Stromal cell of bone marrow (primary cell): ENCODE data around the gene RERE.

Experiments
- DNase-seq: peaks from one replicate; pipeline ENCODE4 v3.0.0-alpha.2; 2012; ENCODE audit warnings: low read depth

RERE gene

DNA sequence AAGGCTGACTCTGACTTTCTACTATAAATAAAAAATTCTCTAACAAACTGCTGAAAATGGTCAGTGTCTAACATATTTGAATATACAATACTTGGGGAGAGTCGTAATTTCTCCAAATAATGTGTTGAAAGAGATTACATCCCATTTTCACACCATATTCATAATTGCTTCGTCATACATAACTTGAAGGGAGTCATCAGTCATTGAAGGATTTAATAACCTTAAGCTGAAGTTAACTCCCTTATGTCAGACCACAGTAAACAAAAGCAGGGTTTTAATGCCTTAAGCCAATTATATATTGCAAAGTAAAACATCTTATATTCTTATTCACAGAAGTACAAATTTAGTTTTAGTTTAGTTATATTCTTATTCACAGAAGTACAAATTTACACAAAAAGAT, 129.9 kb downstream of the RERE start:
- DNase-seq: no peak

DNA sequence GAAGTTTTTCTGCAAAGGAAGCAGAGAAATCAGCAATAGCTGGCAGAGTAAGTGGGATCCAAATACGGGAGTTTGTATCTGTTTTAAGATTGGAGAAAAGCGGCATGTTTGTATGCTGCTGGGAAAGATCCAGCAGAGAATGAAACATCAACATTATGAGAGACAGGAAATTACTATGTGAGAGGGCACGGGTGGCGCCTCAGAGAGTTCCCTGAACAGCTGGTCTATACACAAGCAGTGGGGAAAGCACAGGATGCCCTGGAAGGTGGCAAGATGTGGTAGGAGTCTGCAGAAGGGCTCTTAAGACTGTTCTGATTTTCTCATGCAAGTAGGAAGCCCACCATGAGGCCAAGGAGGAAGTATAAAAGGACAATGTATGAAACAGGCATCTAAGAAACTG, 130.4 kb downstream of the RERE start:
- DNase-seq: peak; percentile 25

DNA sequence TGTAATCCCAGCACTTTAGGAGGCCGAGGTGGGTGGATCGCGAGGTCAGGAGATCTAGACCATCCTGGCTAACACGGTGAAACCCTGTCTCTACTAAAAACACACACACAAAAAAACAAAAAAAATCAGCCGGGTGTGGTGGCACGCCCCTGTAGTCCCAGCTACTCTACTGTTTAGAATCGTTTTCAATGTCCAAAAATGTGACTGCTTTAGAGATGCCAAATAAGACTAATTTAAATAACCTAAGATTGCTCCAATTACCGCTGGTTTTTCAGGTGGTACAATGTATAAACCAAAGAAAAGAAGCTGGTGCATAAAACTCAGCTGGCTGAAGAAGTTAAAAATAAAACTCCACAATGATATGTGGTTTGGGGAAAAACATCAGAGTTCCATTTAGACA, 132.0 kb downstream of the RERE start:
- no peak for DNase-seq

DNA sequence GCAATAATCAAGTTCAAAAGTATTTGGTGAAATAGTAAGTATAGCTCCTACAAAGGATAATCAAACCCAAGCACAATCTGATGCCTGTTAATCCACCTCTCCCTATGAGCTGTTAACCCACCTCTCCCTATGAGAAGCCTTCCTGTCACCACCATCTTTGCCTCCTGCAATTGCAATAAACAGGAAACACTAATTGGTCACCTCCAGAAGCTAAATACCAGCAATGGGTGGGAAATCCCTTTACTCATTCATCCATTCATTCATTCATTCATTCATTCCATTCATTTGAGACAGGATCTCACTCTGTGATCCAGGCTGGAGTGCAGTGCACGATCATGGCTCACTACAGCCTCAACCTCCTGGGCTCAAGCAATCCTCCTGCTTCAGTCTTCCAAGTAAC, 132.8 kb downstream of the RERE start:
- DNase-seq: no peak

DNA sequence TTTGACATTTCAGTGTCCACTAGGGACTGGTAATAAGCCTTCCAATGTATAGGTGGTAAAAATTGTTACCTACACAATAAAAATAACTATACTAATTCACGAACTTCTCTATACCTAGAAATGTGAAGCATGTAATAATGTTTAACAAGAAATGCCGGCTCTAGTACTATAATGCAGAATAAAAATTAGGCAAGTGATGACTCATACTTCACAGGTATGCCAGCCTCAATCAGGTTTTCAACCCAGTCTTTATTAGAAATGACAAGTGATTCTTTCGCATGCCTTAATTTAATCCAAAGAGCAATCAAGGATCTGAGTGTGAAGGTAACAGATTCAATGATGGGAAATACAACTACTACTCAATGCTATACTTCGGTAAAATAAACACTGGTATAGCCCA, 134.9 kb downstream of the RERE start:
- no peak for DNase-seq

DNA sequence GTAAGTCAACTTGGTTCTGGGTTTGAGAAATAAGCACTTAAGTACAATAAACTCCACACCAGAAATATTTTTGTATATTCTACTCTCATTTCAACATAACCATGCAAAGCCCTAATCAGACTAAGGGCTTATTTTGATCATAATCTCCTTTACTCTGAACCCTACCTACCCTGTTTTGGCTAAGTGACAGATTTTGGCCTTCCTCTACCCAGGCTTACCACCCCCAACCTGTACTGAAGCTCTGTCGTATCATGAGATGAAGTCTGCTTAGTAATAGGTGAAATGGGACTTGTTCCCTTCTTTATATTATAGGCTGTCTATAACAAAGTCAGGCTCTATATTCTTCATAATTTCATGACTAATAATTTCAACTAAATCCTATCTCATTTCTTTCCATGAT, 135.5 kb downstream of the RERE start:
- DNase-seq: no peak

DNA sequence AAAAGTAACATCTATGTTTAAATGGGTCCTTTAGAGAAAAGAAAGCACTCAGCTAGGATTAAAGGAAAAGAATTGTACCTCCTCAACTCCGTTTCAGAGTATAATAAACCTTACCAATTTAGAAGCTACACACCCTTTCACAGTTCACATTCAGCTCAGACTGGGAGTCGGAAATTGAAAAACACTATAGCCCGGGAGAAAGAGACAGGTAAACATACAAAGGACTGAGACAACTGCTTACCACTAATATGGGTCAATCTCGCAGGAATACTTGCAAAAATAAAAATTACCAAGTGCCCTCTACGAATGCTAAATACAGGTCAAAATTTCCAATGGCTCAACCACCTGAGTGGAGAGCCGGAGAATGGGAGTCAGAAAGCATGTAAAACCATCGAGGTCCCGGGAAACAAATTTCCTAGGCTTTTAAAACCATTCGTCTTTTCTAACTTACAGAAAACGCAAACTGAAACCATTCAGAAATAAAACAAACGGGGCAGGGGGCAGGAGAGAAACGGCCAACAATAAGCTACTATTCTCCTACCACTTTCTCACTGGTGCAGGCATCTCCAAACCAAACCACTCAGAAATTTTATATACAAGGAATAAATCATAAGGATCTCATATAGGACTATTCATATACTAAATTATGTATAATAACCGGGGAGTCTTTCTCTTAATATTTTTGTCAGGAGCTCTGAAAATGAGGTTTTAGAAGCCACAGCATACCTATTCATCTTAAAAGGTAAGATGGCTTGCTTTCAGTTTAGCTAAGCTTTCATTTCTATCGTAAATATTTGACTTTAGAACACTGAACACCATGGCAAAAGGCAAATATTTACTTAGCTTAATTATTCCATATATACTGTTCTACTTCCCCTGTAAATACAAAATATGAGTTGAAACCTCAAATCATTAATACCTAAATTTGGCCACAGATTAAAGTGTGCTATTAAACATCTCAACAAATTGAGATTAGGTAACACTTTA, 136.5 kb downstream of the RERE start:
- no peak for DNase-seq

DNA sequence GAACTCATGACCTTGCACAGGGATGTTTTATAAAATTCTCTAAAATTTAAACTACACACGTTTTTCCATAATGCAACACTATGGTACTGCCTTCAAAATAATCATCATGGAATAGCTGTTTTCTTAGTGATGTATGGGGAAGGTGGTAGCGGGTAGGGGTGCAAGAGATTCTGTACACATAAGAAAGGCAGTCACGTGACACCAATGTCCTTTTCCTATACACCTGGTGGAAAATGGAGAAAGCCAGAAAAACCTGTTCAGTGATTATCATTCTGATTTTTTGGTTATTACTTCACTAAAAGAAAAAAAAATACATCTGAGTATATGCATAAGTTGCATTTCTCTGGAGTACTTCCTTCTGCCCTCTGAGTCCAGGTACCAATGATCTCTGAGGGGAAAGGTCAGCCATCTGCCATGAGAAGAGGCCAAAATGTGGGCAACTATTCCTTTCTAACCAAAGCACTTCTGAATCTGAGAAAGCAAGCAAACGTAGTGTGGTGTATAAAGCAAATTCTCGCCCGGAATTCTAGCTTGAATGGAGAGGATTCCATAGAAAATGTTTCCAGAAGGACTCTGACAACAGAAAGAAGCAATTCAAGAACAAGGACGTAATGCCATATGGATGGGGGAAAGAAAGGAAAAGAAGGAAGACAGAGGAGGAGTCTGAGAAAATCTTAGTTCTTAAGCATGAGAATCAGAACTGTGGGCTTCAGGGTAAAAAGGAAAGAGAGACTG, 137.3 kb downstream of the RERE start:
- no peak for DNase-seq

DNA sequence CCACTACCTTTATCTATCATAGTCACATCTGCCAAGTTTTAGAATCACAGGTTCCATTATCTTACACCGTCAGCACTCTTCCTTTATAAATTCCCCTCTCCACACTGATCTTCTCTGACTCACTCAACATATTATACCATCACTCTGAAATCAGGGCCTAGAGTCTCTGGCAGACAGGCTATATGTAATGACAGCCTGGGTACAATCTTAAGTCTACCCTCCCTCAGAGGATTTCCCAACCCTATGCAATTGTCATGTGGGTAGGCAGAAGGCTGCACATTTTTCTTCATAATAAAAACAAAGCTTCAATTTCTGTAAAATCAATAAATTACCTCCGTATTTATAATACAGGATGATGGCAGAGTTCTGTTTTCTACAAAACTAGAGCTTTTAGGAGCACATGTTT, 138.0 kb downstream of the RERE start:
- DNase-seq: no peak

DNA sequence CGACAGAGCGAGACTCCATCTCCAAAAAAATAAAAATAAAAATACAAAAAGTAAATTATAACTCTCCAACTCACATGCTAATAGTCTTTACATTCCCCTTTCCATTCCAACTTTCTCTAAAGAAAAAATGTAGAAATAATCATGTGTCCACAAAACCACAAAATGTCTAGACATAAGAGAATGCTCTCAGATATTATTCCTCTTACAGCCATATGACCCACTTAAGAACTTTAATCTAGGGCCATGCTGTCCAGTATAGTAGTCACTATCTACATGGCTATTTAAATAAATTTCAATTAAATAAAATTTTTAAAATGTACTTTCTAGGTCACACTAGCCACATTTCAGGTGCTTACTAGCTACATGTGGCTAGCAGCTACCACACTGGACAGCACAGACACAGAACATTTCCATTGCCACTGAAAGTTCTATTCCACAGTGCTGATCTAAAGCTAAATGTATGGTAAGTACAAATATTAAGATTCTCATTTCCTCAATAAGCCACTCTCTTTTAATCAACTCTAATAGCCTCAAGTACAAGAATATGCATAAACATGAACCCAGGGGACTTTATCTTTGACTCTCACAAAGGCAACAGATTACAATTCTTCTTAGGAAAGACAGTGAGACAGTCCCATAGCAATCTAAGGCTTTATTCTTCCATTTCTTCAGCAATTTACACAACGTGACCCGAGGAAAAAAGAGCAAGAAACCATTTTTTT, 138.6 kb downstream of the RERE start:
- DNase-seq: no peak

DNA sequence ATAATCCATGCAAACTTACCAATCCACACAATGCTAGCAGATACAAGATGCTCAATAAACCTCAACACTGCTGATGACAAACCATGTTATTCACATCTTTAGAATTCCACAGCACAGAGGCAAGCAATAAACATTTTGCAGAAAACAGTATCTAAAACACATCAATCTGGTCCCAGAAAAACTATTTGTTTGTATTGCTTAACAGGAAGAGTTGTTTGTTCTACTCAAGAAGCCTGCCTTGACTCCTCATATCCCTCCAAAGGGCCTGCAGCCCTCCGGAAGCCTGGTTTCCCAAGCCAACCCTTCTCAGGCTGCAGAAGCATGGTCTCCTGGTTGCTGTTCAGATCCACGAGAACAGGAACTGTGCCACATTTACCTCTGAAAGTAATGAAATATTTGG, 139.7 kb downstream of the RERE start:
- DNase-seq: no peak

DNA sequence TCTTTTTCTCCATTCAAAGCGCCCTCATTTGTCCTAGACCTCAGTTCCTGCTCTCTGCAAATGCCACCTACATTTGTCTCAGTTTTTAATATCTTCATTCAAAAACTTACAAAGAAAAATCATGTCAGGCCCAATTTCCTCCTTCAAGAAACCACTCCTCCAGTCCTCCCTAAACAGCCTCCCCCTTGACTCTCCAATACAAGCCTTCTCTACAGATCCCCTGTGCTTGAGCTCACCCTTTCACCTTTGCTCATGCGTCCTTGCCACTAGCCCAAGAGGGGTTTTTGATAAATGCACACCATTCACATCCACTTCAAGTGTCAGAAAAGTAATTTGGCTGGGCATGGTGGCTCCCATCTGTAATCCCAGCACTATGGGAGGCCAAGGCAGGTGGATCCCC, 140.6 kb downstream of the RERE start:
- DNase-seq: no peak

DNA sequence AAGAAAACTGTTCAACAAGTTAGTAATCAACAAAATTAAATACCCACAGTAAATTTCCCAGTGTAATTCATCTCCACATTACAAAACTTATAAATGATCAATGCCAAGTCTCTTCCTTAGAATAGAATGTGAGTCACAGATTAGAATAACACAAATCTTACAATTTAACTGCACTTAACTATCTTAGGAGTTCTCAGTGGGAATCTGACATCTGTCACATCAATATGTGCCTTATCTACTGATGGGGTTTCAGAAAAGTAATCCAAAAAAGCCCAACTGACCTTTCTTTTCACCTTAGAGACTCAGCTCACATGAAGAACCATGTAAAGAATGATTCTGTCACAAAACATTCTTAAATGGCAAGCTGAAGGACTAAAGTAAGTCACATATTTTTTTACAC, 141.4 kb downstream of the RERE start:
- no peak for DNase-seq

DNA sequence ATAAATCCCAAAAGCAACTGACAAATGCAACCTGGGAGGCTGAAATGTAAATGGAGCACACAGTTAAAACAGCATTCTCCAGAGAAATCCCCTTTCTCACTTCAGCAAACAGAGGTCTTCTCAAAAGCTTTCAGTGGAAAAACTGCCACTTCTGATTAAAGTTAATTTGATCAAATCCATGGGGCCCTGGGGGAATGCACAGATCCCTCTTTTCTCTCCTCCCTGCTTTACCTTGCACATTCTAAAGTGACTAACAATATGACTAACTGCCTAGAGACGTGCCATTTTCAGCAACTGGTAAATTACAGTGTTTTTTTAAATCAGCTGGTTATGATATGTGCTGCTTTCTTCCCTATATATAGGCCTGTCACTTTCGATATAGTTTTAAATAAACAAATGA, 142.5 kb downstream of the RERE start:
- DNase-seq: no peak

DNA sequence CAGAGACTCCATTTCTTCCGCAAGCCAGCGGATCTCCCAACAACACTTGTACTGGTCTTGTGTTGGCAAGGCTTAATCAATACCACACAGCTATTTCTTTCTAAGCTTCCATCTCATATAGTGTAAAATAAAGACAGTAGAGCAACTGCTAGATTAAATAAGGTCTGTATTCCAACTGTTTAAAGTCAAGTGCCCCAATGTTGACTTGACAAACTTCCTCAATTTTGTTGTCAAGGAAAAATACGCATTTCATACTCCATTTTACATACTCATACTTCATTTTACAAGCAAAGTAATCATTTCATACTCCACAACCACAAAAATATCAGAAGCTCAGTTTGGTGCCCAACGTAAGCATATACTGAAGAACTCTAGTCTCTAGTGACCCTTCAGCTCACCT, 143.0 kb downstream of the RERE start:
- DNase-seq: no peak

DNA sequence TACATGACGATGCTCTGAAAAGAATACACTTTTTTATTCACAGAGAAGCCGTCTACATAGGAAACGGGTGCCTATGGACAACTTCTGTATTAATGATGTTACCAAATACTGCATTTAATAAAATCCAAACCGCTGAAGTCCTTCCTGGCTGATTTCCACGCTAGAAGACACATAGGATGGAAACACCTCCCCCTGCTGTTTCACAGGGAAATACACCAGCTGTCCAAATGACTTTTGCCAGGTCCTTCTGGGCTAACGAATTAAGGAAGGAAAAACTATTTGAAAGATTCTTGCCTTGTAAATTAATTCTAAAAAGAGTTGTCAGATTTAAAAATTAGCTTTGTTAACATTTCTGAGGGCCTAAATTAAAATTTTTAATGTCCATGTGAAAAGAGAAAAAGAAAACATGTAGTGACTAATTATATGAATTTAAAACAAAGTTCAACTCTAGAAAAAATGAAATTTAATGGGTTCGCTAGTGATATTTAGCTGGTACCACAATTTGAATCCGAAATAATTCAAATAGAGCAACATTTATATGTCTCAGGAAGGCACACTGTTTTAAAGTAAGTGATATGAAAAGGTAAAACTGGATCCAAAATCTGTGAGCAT, 146.0 kb downstream of the RERE start:
- DNase-seq: peak; percentile 52

DNA sequence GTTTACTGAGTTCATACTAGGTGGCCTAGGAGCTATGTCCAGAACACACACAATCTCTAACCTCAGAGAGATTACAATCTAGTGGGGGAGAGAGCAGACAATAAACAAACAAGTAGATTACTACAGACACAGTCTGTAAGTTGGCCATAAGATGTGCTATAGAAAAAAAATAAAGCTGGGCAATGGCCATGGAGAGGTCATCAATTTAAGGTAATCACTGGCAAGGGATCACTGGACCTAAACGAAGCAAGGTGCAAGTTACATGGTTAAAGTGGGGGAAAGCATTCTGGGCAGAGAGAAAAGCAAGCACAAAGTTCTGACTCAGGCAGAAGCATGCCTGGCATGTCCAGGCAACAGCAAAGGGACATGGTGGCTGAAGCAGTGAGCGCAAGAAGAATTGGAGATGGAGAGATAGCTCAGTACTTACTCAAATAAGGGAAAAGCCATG, 147.0 kb downstream of the RERE start:
- DNase-seq: no peak

DNA sequence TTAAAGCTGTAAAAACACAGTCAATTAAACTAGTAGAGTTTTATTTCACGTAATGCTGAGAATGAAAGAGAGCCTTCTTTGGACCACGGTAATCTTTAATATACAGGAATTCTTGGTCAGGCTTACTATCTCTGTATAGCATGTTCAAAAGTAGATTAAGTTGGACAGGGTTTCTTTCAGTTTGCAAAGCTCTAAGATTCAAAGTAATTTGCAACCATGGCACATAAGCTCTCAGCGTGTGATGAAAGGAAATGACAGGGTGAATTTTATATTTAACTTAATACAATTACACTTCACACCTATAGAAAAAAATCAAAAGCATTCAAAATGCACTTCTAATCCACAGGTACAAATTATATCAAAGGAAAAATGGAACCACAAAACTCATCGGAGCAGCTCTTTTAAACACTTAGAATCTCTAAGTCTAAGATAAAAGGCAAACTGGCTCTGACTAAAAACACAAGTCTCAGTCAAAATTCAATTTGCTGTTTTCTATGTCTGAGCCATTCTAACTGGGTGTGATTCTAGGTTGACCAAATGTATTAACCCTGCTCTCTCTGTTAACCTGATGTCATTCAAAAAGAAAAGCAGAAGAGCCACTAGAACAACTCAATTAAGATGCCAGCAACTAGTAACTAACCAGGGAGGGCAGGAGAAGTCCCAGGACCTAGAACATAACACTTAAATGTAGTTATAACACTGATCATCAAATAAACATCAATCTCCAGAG, 147.7 kb downstream of the RERE start:
- DNase-seq: no peak

DNA sequence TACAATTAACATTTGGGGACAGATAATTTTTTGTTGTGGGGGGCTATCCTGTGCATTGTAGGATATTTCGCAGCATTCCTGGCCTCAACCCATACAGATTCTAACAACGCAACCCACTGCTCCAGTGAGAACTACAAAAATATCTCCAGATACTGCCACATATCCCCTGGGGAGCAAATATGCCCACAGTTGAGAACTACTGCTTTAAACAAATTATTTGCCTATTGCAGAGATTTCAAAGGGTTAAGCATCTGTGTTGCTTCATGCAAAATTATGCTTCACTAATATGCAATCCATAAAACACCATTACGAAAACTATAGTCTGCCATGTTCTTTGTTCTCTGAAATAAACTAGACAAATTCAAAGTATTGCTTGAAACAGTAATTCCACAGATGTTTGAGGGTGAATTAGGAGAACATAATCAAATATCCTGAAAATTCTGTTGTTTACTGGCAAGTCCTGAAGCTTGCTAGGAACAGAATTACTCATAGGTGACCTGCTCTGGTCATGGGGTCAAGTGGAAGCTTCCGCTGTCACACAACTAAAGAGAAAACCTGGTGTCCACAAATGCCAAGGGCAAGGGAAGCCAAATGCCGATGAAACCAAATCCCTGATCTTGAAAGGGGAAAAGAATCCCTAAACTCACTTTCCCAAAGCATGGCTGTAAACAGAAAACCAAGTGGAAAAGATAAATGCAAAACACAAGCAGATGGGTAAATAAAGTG, 149.4 kb downstream of the RERE start:
- DNase-seq: no peak

DNA sequence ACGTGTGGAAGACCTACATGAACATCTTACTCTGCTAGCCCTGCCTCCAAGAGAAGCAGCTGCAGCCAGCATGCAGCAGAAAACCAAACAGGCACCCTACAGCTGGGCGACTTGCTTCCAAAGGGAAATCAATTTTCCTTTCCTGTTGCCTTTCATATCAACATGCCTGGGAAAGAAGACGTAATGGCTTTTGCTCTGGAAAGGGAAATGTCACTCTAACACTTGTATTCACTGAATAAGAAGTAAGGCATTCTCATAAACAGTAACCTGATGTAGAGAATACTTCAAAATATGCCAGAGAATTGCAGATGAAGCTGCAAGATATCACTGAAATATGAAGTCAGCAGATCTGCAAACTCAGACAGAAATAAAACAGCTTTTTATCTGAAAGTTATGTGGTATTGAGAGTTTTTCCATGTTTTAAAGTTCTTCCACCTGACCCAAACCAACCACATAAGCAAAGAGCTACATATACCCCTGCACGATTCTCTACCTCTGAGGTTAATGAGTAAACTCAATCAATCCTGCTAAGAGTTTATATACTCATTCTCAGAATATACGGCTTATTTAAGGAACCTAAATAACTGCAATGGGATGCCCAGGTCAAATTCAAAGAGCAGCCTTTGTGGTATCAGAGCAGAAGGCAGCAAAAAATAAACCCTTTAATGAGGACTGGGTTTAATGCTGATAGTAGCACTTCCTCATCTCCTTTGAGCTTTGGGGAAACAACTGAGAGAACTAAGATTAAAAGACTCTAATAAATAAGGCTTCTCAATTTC, 150.9 kb downstream of the RERE start:
- no peak for DNase-seq
